ENCODE measurements around the gene PRDM16.

- TF ChIP-seq CTCF (IDR thresholded peaks at IDR 0.05) (no peak), POLR2A (IDR thresholded peaks at IDR 0.05) (no peak)
Observed at GRCh38 chr1:3264456-3264855, 195.5 kb downstream of the PRDM16 start.
